HG02623 (cell line): ENCODE measurements around the gene SMARCD3.

Experiments
- ATAC-seq: cut with Tn5 transposase; IDR thresholded peaks from one replicate; pipeline ENCODE4 v1.9.1; 2021; ENCODE audit warnings: moderate library complexity; ENCODE audit not compliant: unreplicated experiment

SMARCD3 gene

GRCh38 chr7:151238924-151239836 is 9.3 kb downstream of the SMARCD3 start:
- no peak for ATAC-seq

DNA sequence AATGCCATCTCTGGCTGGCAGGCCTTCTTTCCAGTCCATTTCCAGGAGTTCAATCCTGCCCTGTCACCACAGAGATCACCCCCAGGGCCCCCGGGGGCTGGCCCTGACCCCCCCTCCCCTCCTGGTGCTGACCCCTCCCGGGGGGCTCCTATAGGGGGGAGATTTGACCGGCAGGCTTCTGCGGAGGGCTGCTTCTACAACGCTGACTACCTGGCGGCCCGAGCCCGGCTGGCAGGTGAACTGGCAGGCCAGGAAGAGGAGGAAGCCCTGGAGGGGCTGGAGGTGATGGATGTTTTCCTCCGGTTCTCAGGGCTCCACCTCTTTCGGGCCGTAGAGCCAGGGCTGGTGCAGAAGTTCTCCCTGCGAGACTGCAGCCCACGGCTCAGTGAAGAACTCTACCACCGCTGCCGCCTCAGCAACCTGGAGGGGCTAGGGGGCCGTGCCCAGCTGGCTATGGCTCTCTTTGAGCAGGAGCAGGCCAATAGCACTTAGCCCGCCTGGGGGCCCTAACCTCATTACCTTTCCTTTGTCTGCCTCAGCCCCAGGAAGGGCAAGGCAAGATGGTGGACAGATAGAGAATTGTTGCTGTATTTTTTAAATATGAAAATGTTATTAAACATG is 10.2 kb downstream of the SMARCD3 start:
- ATAC-seq: no peak

DNA sequence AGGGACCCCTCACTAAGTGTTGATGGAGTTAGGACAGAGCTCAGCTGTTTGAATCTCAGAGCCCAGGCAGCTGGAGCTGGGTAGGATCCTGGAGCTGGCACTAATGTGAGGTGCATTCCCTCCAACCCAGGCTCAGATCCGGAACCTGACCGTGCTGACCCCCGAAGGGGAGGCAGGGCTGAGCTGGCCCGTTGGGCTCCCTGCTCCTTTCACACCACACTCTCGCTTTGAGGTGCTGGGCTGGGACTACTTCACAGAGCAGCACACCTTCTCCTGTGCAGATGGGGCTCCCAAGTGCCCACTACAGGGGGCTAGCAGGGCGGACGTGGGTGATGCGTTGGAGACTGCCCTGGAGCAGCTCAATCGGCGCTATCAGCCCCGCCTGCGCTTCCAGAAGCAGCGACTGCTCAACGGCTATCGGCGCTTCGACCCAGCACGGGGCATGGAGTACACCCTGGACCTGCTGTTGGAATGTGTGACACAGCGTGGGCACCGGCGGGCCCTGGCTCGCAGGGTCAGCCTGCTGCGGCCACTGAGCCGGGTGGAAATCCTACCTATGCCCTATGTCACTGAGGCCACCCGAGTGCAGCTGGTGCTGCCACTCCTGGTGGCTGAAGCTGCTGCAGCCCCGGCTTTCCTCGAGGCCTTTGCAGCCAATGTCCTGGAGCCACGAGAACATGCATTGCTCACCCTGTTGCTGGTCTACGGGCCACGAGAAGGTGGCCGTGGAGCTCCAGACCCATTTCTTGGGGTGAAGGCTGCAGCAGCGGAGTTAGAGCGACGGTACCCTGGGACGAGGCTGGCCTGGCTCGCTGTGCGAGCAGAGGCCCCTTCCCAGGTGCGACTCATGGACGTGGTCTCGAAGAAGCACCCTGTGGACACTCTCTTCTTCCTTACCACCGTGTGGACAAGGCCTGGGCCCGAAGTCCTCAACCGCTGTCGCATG is 11.0 kb downstream of the SMARCD3 start:
- ATAC-seq: no peak

- ATAC-seq: no peak
Observed at GRCh38 chr7:151236406-151236805, 12.1 kb downstream of the SMARCD3 start.

GRCh38 chr7:151235091-151235787 is 13.3 kb downstream of the SMARCD3 start:
- no peak for ATAC-seq

- no peak for ATAC-seq
Observed at GRCh38 chr7:151233804-151234203, 14.7 kb downstream of the SMARCD3 start.

DNA sequence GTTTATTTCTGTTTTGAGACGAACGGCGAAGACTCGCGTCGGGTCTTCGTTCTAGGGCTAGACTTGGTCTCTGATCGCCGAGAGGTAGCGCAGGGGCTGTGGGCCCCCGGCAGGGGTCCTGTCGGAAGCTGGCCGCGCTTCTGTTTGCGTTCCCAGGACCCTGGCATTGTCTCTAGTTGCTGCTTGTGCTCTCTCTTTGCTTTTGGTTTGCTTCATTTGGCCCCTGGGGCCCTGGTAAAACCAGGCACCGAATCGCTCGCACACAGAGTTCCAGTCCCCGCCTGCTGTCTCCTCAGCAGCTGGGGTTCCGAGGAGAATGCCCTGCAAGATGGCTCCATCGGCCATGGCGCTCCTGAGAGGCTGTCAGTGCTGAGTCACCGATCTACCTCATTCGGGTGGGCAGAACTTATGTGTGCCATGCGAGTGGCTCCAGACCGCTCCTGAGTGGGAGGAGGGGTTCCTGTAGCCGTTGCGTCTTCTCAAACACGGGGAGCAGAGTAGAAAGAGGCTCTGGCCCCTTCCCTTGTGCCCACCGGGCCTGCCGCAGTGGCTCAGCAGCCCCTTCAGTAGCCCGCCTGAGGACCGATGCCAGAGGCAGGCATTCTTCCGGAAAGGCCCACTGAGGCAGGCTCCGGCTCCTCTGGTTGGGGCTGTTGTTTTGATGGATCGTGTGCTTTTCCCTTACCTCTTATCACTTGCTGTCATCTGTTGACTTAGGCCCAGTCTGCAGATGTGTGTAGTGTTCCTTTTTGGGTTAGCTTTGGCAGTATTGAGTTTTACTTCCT is 15.4 kb downstream of the SMARCD3 start:
- ATAC-seq: peak; percentile 26

- peak; percentile 98 for ATAC-seq
Observed at GRCh38 chr7:151232091-151232916, 16.2 kb downstream of the SMARCD3 start, which contains the start of gene CHPF2. CHPF2 (plus strand) TSS chr7:151232483; CDS start chr7:151234012, 1,529 bp downstream.

GRCh38 chr7:151231080-151231479 is 17.4 kb downstream of the SMARCD3 start:
- no peak for ATAC-seq

GRCh38 chr7:151229249-151229648 is 19.2 kb downstream of the SMARCD3 start:
- ATAC-seq: no peak

DNA sequence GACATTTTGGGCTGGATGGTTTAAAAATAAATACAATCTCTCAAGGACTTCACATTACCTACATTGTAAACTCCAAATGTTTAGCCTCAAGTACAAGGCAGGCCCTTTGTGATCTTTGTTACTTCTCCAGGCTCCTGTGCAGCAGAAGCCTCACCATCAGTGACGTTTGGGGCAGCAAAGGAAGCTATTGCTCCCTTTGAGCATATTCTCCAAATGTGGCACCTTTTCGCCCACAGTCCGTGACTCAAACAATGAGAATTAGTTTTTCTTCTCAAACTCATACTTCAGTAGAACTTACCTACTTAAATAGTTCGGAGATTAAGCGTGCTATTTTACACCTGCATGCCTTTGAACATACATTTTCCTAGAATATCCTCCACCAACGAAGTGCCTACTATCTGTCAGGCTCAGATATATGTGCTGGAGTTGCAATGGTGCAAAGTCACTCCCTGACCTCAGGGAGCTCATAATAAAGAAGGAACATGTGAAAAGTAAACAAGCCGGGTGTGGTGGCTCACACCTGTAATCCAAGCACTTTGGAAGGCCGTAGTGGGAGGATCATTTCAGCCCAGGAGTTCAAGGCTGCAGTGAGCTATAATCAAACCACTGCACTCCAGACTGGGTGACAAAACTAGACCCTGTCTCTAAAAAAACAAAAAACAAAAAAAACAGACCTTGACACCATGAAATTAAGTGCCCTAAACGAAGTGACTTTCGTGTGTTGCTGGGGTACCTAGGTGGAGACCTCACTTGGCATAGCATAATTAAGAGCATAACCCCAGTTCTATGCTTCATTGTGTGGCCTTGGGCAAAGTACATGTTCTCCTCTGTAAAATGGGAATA is 20.2 kb downstream of the SMARCD3 start:
- no peak for ATAC-seq

DNA sequence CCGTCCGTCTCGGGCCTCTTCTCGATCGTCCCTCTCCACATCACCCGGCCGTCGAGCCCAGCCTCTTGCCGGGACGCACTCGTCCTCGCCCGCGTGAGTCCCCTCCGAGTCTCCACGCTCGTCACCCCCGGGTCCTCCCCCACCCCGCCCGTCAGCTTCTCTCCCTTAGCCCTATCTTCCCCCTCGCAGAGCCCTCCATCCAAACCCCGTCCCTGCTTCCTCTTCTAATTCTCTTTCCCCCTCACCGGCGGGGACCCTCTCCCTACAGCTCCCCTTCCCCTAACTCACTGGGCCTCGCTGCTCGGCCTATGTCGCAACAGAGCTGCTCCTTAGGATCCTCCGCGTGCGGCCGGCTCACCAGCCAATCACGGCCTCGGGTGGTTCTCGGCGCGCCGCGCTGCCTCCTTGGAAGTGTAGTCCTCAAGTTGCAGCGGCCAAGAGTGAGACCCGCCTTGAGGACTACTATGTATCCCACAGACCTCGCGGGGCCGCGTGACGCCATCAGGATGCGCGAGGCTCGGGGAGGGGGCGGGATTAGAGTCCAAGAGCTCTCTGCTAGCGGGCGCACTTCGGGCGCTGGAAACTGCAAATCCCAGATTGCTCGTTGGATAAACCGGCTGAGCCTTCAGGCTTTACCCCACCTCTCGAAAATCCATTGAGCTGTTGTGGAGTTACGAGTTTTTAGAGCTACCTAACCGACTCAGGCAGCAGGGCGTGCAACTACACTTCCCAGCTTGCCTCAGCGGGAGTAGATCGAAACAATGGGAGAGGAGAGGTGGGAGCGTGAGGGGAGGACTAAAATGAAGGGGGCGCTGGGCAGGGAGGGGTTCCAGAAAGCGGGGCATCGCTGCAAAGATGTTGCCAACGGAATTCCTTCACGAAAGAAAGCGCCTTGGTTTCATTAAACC is 21.4 kb downstream of the SMARCD3 start, which contains the start of gene ABCF2:
ABCF2 (minus strand) TSS at position 331 of the 908 bp plus-strand sequence. CDS start 747 bp downstream, outside the sequence.
- ATAC-seq: peak; percentile 99

DNA sequence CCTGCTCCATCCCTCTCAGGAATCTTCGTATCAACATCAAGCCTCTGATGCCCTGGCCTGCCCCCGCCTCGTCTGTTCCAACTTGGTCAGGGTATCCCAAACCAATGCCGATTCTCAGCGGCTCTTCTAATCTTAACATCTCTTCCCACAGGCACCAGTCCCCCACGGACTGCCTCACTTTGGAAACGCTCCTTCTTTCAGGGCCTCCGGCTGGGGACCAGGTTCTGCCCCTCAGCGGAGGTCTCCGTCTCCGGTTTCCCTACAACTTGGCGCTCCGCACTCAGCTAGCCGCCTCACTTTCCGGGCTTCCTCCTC is 22.0 kb downstream of the SMARCD3 start:
- ATAC-seq: no peak

DNA sequence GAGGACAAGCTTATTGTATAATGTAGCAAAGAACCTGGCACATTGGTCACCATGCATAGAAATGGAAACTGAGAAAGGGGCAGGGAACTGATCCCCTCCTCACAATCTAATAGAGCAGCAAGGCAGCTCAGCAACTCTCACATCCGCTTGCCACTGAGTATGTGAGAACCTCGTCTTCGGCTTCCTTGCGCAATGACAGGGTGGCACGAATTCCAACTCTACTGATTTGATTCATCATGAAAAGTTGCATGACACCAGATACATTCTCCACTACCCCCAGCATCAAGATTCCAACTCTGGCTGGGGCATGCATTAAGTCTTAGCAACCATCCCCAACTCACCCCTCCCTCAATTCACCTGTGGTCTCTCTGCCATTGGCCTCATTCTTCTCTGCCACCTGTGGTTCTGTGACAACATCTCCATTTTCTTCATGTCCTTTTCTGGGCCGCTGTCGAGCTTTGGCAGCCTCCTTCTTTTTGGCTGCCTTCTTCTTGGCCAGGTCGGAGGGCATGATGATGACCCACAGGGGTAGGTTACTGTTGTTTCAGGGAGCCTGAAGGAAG is 22.5 kb downstream of the SMARCD3 start:
- no peak for ATAC-seq

DNA sequence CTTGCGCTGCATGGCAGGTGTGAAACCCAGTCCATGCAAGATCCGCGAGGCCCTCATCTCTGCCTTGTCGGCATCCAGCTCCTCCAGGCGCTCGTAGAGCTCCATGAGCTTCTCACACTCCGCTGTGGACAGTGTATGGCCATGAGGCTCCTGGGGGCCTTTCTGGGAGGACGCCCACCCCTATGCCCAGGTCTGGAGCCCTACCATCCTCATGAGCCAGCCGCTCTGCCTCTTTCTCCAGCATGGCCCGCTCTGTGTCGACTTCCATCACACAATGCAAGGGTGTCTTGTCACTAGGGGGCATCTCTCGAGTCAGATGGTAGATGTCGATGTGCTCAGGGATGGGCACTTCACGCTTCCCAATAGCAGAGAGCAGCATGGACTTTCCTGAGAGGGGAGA is 24.8 kb downstream of the SMARCD3 start:
- no peak for ATAC-seq

DNA sequence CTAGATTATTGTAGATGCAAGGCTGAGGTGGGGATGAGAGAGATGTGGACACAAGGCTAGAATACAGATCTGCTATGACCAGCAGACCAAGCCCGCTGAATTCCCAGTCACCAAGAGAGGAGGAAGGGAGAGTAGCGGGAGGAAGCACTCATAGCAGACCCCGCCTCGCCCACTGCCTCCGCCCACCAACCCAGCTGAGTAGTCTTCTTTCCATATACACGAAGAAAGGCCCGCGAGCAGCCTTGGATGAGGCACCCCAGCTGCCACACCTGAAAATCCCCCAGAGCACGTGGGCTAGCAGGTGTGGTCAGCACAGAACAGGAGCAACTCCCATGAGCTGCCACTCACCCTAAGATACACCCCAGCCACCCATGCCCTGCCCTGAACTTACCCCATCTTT is 30.3 kb downstream of the SMARCD3 start:
- no peak for ATAC-seq

DNA sequence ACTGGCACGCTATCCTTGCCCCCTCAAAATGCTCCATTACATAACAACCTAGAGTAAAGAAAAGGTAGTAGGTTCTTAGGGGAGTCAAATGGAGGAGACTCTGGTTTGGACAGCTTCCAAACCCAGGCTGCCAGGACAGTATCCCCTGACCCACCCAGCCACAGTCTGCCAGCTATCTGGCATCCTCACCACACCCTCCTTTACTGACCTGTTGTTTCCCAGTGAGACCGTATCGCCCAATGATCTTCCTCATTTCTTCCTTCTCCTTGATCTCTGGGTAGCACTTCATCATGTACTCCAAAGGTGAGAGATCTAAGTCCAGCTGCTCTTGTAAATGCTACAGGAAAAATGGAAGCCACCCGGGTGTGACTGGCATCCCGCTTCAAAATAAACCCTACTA is 33.1 kb downstream of the SMARCD3 start:
- no peak for ATAC-seq
